Measurements from ENCODE around the gene ARHGAP24.

Gene ARHGAP24

DNA sequence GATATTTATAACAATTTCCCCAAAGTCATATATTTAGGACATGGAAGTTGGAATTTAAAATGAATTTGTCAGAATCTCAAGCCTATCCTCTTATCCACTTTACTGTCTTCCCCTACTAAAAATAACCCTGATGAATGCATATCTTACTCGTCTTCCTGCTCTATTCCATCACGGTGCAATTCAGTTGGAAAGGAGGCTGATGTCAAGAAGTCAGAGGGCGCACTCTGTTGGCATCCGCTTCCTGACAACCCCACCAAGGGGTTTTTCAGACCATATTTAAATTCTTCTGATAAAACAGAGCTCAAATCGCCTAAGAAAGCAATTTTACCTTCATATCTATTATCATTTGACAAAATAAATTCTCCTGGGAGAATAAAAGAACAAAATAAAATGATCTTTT is 233.5 kb downstream of the ARHGAP24 start:
- DNase-seq: no peak

DNA sequence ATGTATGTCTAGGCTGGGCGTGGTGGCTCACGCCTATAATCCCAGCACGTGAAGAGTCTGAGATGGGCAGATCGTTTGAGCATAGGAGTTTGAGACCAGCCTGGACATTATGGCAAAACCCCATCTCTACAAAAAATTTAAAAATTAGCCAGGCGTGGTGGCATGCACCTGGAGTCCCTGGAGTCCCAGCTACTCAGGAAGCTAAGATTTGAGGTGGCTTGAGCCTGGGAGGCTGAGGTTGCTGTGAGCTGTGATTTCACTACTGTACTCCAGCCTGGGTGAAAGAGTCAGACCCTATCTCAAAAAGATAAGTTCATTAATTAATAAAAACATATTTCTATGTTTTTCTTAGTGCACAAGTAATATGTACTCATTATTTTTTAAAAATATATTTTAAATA is 238.1 kb downstream of the ARHGAP24 start:
- no peak for DNase-seq

DNA sequence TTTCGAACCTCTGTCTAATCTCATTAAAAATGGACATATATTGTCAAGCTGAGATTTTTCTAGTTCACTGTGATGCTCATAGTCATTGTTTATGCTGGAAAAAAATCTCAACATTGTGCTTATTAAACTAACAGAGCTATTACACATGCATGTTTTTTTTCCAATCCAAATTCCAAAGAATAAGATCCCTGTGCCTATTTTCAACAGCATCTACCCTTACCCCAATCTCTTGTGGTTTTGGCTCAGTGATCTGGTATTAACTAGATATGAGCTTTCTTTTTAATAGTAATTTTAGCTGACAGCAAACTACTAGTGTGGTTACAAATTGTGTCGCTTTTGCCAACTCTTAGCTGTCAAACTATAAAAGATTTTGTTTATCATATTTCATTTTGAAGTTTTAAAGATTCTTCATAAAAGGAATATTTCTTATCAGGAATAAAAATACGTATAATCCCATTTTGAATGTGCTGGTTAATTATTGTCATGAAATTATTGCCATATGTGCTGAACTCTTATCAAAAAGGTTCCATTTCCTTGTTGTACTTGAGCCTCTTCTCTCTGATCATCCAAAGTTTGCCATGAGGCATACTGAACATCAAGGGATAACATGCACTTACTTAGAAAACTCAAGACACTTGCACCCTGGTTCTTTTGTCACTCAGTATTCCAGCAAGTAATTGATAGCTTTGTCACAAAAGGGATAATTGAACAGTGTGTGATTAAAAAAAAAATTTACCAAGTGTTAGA is 241.2 kb downstream of the ARHGAP24 start:
- DNase-seq: no peak

- no peak for DNase-seq
Observed at GRCh38 chr4:85717351-85717750, 242.4 kb downstream of the ARHGAP24 start.

GRCh38 chr4:85717847-85718246 is 242.9 kb downstream of the ARHGAP24 start:
- DNase-seq: no peak

DNA sequence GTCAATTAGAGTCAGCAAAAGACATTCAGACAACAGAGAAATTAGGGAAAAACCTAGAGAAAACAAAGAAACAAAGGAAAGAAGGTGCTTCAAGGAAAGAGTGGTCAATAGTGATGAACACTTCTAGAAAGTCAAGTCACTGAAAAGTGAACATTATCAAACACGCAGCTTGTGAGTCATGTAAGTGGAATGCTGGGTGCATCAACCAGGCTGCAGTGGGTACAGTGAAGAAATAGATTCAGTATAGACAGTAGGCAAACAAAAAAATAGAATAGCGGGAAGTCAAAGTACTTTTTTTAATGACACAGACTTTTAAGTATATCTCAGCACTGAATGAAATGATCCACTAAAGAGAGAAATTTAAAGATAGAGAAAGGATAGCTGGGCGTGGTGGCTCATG is 245.8 kb downstream of the ARHGAP24 start:
- DNase-seq: no peak

DNA sequence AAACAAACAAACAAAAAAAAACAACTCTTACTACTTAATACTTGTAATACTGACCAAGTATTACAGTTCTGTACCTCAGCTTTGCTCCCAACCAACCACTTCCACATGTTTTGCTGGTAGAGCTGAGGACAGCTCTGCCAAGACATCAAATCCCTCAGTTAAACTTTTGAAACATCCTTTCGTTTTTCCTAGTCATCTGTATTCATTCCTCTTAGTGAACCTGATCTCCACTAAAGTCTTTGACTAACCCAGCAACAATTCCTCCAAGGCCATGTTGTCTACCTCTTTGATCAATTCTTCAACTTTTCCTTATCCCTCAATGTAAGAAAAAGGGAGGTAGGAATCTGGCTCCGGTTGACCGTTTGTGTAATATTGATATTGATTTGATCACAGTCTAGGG is 247.5 kb downstream of the ARHGAP24 start:
- no peak for DNase-seq

GRCh38 chr4:85722807-85723206 is 247.9 kb downstream of the ARHGAP24 start:
- no peak for DNase-seq

GRCh38 chr4:85724791-85725563 is 250.0 kb downstream of the ARHGAP24 start:
- no peak for DNase-seq

DNA sequence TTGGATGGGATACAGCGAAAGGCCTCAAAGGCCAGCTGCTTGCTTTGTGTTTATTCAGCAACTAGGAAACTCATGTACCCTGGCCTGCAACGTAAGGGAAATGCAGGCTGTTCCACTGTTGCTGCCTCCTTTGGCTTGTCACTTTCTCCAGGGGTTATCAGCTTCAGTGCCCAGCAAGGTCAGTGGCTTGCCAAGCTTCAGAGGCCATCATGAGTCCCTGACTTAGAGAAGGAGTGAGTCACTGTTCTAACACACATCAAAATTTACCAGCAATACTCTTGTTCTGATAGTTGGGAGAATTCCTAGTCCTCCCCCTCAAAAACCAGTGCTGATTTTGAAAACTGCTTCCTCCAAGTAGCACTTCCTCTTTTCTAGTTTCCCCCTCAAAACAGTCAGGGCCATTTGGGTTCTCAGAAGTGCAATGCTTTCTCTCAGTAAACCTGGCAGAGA is 250.8 kb downstream of the ARHGAP24 start:
- DNase-seq: no peak

DNA sequence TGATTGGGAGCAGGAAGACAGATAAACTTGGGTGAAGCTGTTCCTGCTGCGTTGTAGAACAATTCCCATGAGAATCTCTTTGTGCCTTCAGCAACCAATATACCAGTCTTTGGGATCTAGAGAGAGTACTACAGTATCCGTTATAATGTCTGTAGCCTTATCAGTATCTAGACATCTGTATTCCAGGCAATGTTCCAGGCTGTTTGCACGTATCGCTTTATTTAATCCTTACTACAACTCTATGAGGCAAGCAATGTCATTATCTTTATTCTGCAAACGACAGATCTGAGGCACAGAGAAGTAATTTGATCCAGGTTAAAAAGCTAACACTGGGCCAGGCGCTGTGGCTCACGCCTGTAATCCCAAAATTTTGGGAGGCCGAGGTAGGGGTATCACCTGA is 251.6 kb downstream of the ARHGAP24 start:
- no peak for DNase-seq

- DNase-seq: no peak
Observed at GRCh38 chr4:85728464-85728863, 253.5 kb downstream of the ARHGAP24 start.

DNA sequence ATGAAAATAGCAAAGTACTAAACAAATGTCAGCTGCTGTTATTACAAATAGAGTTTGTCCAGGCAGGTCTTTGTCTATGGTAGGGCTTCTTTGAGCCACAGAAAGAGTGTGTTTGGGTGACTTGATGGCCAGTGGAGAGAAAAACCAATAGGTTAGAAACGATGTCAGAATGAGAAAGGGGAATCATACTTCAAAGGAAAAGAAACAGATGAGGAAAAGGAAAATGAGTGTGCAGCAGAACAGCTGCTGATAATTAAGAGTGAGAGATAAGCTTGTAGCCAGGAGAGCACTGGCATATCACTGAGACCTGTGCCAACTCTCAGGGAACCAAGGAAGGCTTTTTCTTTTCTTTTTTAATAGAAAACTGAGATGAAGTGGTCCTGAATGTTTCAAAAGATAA is 257.2 kb downstream of the ARHGAP24 start:
- DNase-seq: no peak

GRCh38 chr4:85733798-85734197 is 258.8 kb downstream of the ARHGAP24 start:
- DNase-seq: no peak

DNA sequence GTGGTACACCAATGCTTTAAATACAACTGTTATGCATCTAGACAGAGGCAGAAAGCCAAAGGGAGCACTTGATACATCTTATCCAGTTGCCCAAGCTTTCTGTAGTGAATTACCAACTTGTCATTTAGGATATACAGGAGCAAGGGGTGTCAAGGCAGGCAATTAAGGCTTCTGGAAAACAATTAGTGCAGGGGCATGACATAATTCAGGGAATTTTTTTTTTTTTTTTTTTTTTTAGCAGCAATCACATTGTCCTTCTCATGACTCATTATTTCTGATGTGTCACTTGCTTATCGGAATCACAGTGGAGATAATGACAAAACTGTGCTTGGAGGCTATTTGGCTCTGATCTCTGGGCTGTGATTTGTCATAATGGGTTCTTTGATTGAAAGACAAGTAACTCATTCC is 259.5 kb downstream of the ARHGAP24 start:
- peak; percentile 44 for DNase-seq

DNA sequence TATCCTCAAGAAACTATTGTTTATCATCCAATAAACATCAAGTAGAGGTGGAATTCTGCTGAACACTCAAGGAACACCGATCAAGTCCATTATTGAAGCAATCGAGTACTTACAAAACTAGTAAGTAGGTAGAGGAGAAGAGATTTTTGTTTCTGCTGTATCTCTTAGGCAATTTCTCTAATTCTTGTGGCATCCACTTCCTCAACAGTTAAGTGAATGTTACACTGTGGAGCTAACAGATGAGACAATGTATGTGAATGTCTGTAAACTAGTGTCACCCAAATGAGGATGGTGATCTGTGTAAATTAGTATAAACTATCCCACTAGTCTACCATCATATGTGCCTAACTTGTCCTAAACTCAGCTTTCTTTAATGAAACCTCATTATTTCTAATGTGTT is 261.6 kb downstream of the ARHGAP24 start:
- DNase-seq: no peak

DNA sequence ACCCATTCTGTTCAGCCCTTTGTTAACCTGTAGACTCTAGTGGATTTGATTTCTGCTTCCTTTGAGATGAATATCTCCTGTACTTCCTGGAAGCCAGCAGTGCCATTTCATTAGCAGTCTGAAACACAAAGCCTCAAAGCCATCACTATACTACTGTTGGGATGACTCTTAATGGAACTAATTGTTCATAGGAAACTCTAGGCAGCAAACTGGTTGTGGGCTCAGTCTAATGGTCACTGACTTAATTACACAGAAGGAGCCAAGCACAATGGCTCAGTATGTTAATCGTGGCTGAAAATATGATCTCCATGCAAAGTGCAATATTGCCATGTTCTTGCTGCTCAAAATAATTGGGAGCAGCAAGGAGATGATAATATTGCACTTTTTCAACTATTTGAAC is 262.3 kb downstream of the ARHGAP24 start:
- no peak for DNase-seq

- DNase-seq: no peak
Observed at GRCh38 chr4:85738721-85739120, 263.8 kb downstream of the ARHGAP24 start.

GRCh38 chr4:85740431-85740861 is 265.5 kb downstream of the ARHGAP24 start:
- no peak for DNase-seq

DNA sequence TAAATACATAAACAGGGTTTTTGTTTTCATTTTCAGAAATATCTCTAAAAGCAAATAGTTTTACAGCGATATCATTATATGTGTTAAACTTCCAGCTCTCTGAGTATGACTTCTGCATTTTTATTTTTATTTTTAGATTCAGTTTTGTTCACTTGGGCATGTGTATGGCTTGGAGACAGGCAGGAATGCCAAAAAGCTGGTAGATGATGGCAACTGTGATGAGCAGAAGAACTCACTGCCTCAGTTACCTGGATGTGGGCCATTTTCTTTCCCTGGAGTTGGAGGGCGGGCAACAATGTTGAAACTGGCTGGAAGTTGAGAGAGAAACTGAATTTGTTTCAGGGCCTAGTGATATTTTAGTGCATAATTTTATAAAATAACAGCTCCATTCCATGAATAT is 266.4 kb downstream of the ARHGAP24 start:
- DNase-seq: no peak

GRCh38 chr4:85741921-85742591 is 267.1 kb downstream of the ARHGAP24 start:
- DNase-seq: no peak

DNA sequence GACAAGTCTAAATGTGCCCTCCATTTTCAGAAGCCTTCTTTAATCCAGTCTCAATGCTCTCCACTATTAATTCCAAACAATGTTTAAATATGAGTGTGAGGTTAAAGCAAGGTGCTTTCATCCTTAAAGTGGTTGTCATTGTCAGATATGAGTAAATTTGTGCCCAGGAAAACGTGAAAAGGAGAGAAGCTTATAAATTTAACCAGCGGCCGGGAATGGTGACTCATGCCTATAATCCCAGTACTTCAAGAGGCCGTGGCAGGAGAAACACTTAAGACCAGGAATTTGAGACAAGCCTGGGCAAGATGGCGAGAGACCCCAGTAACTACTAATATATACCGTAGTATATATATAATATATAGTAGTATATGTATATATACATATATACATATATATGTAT is 270.0 kb downstream of the ARHGAP24 start:
- DNase-seq: no peak

DNA sequence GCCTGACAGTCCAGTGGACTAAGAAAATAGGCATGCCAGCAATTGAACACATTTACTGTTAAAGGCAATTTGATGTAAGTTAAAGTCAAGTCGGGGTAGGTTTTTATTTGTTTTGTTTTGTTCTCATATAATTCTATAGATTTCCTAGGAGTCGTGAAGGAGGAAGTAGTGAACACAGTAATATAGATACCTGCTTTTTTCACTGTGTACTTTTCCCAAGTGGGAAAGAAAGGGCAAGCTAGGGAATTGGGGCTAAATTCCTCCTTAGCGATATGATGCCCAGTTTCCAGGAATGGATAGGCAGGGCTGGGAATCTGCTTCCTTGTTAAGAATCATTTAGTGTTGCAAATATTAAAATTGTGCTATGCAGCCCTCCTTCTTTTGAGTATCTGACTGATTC is 271.0 kb downstream of the ARHGAP24 start:
- DNase-seq: no peak

Measured in retina (tissue), 1 donor.